Lower lobe of right lung (tissue), 2 donors: ENCODE measurements around the gene SORCS1. TPM values are rescaled to one million over a fixed set of nuclear protein-coding genes. Genes with fewer than 3 reads are reported as not detected.
A peak's percentile ranks its signal among the peaks of the same experiment; 100 is the strongest.

Source experiments
- ATAC-seq, 2 donors: fragments of 200-7000 bp; cut with Tn5 transposase; one replicate each; pipeline ENCODE4 v1.9.1; 2020 to 2022; ENCODE audit warnings: mild to moderate bottlenecking in 2 of 2, moderate library complexity in 2 of 2
- DNase-seq: peaks from one replicate; pipeline ENCODE4 v3.0.0-alpha.2; 2020
- H3K27ac ChIP-seq: fragments of 200-600 bp; one replicate; pipeline ENCODE4 v1.8.0; 2022
- H3K27me3 ChIP-seq: fragments of 200-600 bp; one replicate; pipeline ENCODE4 v1.8.0; 2022; ENCODE audit warnings: low read depth
- H3K36me3 ChIP-seq: fragments of 200-600 bp; one replicate; pipeline ENCODE4 v1.8.0; 2022; ENCODE audit warnings: mild to moderate bottlenecking
- H3K4me1 ChIP-seq: fragments of 200-600 bp; one replicate; pipeline ENCODE4 v1.8.0; 2022
- H3K4me3 ChIP-seq: fragments of 200-600 bp; one replicate; pipeline ENCODE4 v1.8.0; 2022; ENCODE audit warnings: mild to moderate bottlenecking
- H3K9me3 ChIP-seq: fragments of 200-600 bp; one replicate; pipeline ENCODE4 v1.8.0; 2022
- CTCF ChIP-seq: fragments of 200-600 bp; IDR thresholded peaks from one replicate; pipeline ENCODE4 v1.8.0; 2022; ENCODE audit warnings: antibody characterized with exemption, mild to moderate bottlenecking
- intact Hi-C: fragments of 100-400 bp; cut with DNase I; formaldehyde crosslinking; loops from one replicate; pipeline ENCODE4 v1.11.0; 2022
- total RNA-seq: library from RNA; stranded (reverse); fragmentation: NEBNext Ultra II Directional; extraction: Animal tissue kit (Norgen Biotek cat#: 25700); gene quantifications from one replicate; pipeline ENCODE4 v1.2.1, GENCODE V29; 2021
- donor health status: DM: no; HTN: yes; CAD: no; lungs with severe emphysema.

Gene SORCS1
- total RNA-seq, 1 donor from 2014 or later: 0.15 TPM

GRCh38 chr10:106873770-106874603 lies 290.5 kb downstream of the SORCS1 start:
- H3K27me3 ChIP-seq: no peaks in the 10 kb centered on the region
- TF ChIP-seq CTCF: no peak
- peaks cover 3% of the 10 kb centered on the region for H3K9me3 ChIP-seq
- intact Hi-C loops: no loop called here
- DNase-seq (no peak), ATAC-seq (no peak)
- no peak overlapping the region for H3K27ac ChIP-seq
- no peak overlapping the region for H3K4me3 ChIP-seq
- H3K4me1 ChIP-seq: no peaks in the 10 kb centered on the region
- H3K36me3 ChIP-seq: no peaks in the 10 kb centered on the region

- Histone ChIP-seq H3K36me3 (no peaks in the 10 kb centered on the region), H3K4me3 (no peak overlapping the region), H3K9me3 (peaks cover 3% of the 10 kb centered on the region), H3K27ac (no peak overlapping the region), H3K4me1 (no peaks in the 10 kb centered on the region), H3K27me3 (no peaks in the 10 kb centered on the region)
- intact Hi-C loops: no loop called here
- no peak for DNase-seq
- no peak for ATAC-seq
- no peak for TF ChIP-seq CTCF
These were observed 292.3 kb downstream of the SORCS1 start for GRCh38 chr10:106872176-106872575.

GRCh38 chr10:106866244-106866845 lies 298.2 kb downstream of the SORCS1 start:
- Histone ChIP-seq H3K27me3 (no peaks in the 10 kb centered on the region), H3K36me3 (no peaks in the 10 kb centered on the region), H3K4me3 (no peak overlapping the region), H3K27ac (no peak overlapping the region), H3K4me1 (no peaks in the 10 kb centered on the region), H3K9me3 (peaks cover 3% of the 10 kb centered on the region)
- TF ChIP-seq CTCF: no peak
- ATAC-seq (no peak), DNase-seq (no peak)
- intact Hi-C loops: no loop called here

GRCh38 chr10:106864031-106864430 lies 300.5 kb downstream of the SORCS1 start:
- no peaks in the 10 kb centered on the region for H3K27me3 ChIP-seq
- H3K4me1 ChIP-seq: no peaks in the 10 kb centered on the region
- intact Hi-C loops: no loop called here
- no peaks in the 10 kb centered on the region for H3K9me3 ChIP-seq
- no peak overlapping the region for H3K4me3 ChIP-seq
- DNase-seq (no peak), ATAC-seq (peak in 1 of 2 donors; percentile 17)
- no peaks in the 10 kb centered on the region for H3K36me3 ChIP-seq
- no peak overlapping the region for H3K27ac ChIP-seq
- no peak for TF ChIP-seq CTCF

GRCh38 chr10:106863549-106863948 lies 301.0 kb downstream of the SORCS1 start:
- H3K27ac ChIP-seq: no peak overlapping the region
- no peak overlapping the region for H3K4me3 ChIP-seq
- no peaks in the 10 kb centered on the region for H3K27me3 ChIP-seq
- TF ChIP-seq CTCF: no peak
- H3K9me3 ChIP-seq: no peaks in the 10 kb centered on the region
- no peaks in the 10 kb centered on the region for H3K4me1 ChIP-seq
- no peaks in the 10 kb centered on the region for H3K36me3 ChIP-seq
- DNase-seq (no peak), ATAC-seq (no peak)
- intact Hi-C loops: no loop called here
